Measurements from ENCODE around the gene SYTL2.

Gene SYTL2

DNA sequence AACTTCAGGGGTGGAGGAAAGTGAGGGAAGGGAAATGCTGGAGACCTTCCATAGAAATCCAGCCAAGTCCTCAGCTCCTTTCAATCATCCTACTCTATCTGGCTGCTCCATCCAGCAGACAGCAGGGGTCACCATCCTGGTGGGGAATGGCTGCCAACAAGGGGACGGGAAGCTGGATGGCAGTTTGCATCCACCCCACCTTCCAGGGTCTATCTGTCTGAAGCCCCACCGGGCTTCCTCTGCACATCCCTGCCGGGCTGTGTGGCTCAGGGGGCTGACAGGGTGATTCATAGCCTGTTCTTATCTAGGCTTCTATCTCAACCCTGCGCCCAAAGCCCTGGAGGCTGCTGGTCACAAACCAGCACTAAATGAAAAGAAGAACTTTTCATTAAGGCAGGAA lies 1.1 kb downstream of the SYTL2 start:
- no peak for TF ChIP-seq EZH2phosphoT487 (IDR thresholded peaks at IDR 0.05; ENCODE audit: borderline replicate concordance)
- TF ChIP-seq CTCF (conservative IDR thresholded peaks at IDR 0.05; ENCODE audit: low read length), result peak; percentile 44

DNA sequence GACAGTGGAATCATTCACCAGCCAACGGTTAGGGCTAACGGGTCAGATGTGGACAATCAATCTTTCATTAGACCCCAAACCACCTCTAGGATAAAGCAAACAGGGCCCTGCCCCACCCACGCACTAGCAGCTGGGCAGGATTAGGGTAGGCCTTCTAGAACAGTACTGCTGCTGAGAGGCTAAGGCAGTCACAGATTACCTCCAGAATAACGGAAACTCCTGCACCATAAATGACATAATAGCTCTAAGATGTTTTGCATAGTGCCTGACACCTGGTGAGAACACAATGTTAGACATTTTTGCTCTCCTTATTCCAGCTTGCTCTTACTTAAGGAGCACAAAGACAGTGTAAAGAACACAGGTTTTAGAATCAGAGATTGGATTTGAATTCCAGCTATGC lies 1.8 kb downstream of the SYTL2 start:
- H3K36me3 ChIP-seq (ENCODE audit: insufficient read depth, low read length), result no peaks in the 10 kb centered on the region
- no peak overlapping the region for H3K4me2 ChIP-seq (ENCODE audit: low read depth, low read length, poor library complexity, severe bottlenecking)
- no peak overlapping the region for H3K4me3 ChIP-seq (ENCODE audit: low read length, poor library complexity, severe bottlenecking)
- no peaks in the 10 kb centered on the region for H3K9me3 ChIP-seq (ENCODE audit: insufficient read depth, low read depth, low read length)
- no peaks in the 10 kb centered on the region for H4K20me1 ChIP-seq (ENCODE audit: insufficient read depth, low read length, poor library complexity, severe bottlenecking)
- H3K9ac ChIP-seq (ENCODE audit: low read depth, low read length, poor library complexity, severe bottlenecking), result no peak overlapping the region
- H3K79me2 ChIP-seq (ENCODE audit: insufficient read depth, low read length), result no peaks in the 10 kb centered on the region
- H3K27me3 ChIP-seq (ENCODE audit: insufficient read depth, low read length, poor library complexity, severe bottlenecking), result no peaks in the 10 kb centered on the region
- H3F3A ChIP-seq (ENCODE audit: low read depth), result no peaks in the 10 kb centered on the region
- no peak for TF ChIP-seq EZH2phosphoT487 (IDR thresholded peaks at IDR 0.05; ENCODE audit: borderline replicate concordance)
- TF ChIP-seq CTCF (conservative IDR thresholded peaks at IDR 0.05; ENCODE audit: low read length), result no peak
- H2AFZ ChIP-seq (ENCODE audit: low read length), result no peak overlapping the region
- peaks cover 13% of the 10 kb centered on the region for H3K4me1 ChIP-seq (ENCODE audit: insufficient read depth, low read length, poor library complexity, severe bottlenecking)
- no peaks in the 10 kb centered on the region for H3K9me2 ChIP-seq (replicated peaks; ENCODE audit: low read depth, low read length)

More for the DNA sequence above, 1.1 kb downstream of the SYTL2 start:
- Histone ChIP-seq H2AFZ (ENCODE audit: low read length) (peak overlapping the region; percentile 30; the same call in 1 of the 2 replicates), H4K20me1 (ENCODE audit: insufficient read depth, low read length, poor library complexity, severe bottlenecking) (no peaks in the 10 kb centered on the region), H3F3A (ENCODE audit: low read depth) (no peaks in the 10 kb centered on the region), H3K4me3 (ENCODE audit: low read length, poor library complexity, severe bottlenecking) (no peak overlapping the region), H3K9ac (ENCODE audit: low read depth, low read length, poor library complexity, severe bottlenecking) (no peak overlapping the region), H3K36me3 (ENCODE audit: insufficient read depth, low read length) (no peaks in the 10 kb centered on the region), H3K9me3 (ENCODE audit: insufficient read depth, low read depth, low read length) (no peaks in the 10 kb centered on the region), H3K4me1 (ENCODE audit: insufficient read depth, low read length, poor library complexity, severe bottlenecking) (peaks cover 13% of the 10 kb centered on the region), H3K79me2 (ENCODE audit: insufficient read depth, low read length) (no peaks in the 10 kb centered on the region), H3K9me2 (replicated peaks; ENCODE audit: low read depth, low read length) (no peaks in the 10 kb centered on the region), H3K4me2 (ENCODE audit: low read depth, low read length, poor library complexity, severe bottlenecking) (peak overlapping the region; percentile 35), H3K27me3 (ENCODE audit: insufficient read depth, low read length, poor library complexity, severe bottlenecking) (no peaks in the 10 kb centered on the region)

DNA sequence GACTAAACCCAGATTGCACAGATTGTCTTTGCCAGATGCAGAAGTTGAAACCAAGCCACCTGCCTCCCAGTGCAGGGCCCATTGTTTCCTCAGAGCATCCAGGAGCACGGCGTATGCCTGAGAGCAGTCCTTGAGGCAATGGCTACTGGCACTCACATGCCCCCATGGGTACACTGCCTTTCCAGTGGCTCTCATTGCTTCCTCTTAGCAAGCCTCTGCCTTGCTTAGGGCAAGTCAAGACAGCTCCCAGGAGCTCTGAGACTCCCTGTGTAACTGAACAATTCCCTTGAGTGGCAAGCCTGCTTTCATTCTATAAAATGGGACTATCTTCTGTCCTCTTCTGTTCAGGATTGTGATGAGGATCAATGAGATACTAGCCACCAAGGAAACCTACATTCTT lies 4.1 kb downstream of the SYTL2 start:
- no peak overlapping the region for H3K4me2 ChIP-seq (ENCODE audit: low read depth, low read length, poor library complexity, severe bottlenecking)
- H4K20me1 ChIP-seq (ENCODE audit: insufficient read depth, low read length, poor library complexity, severe bottlenecking), result no peaks in the 10 kb centered on the region
- H3K9me3 ChIP-seq (ENCODE audit: insufficient read depth, low read depth, low read length), result no peaks in the 10 kb centered on the region
- H3K9ac ChIP-seq (ENCODE audit: low read depth, low read length, poor library complexity, severe bottlenecking), result no peak overlapping the region
- H3K36me3 ChIP-seq (ENCODE audit: insufficient read depth, low read length), result no peaks in the 10 kb centered on the region
- H3K27me3 ChIP-seq (ENCODE audit: insufficient read depth, low read length, poor library complexity, severe bottlenecking), result no peaks in the 10 kb centered on the region
- no peak overlapping the region for H2AFZ ChIP-seq (ENCODE audit: low read length)
- H3F3A ChIP-seq (ENCODE audit: low read depth), result no peaks in the 10 kb centered on the region
- no peaks in the 10 kb centered on the region for H3K79me2 ChIP-seq (ENCODE audit: insufficient read depth, low read length)
- no peaks in the 10 kb centered on the region for H3K9me2 ChIP-seq (replicated peaks; ENCODE audit: low read depth, low read length)
- no peak overlapping the region for H3K4me3 ChIP-seq (ENCODE audit: low read length, poor library complexity, severe bottlenecking)
- H3K4me1 ChIP-seq (ENCODE audit: insufficient read depth, low read length, poor library complexity, severe bottlenecking), result peaks cover 13% of the 10 kb centered on the region
- no peak for TF ChIP-seq EZH2phosphoT487 (IDR thresholded peaks at IDR 0.05; ENCODE audit: borderline replicate concordance)
- no peak for TF ChIP-seq CTCF (conservative IDR thresholded peaks at IDR 0.05; ENCODE audit: low read length)
